Upper lobe of left lung (tissue), 6 donors: ENCODE data around the gene C19orf38. TPM values are rescaled to one million over a fixed set of nuclear protein-coding genes. Genes with fewer than 3 reads are reported as not detected.

Source experiments
- ATAC-seq, 2 donors: fragments of 200-7000 bp; cut with Tn5 transposase; one replicate each; pipeline ENCODE4 v1.9.1; 2022; ENCODE audit warnings: mild to moderate bottlenecking in 2 of 2, moderate library complexity in 2 of 2; ENCODE audit not compliant: low FRiP score in 2 of 2
- DNase-seq, 2 donors: peaks; one replicate each; pipeline ENCODE4 v3.0.0-alpha.2; 2019 to 2020
- H3K27ac ChIP-seq, 4 donors: fragments of 200-600 bp; sonication (generic); one replicate each; pipeline ENCODE4 v1.5.1; 2016 to 2019
- H3K27me3 ChIP-seq, 4 donors: fragments of 200-600 bp; sonication (generic); one replicate each; pipeline ENCODE4 v1.5.1; 2017 to 2019
- H3K36me3 ChIP-seq, 4 donors: fragments of 200-600 bp; sonication (generic); one replicate each; pipeline ENCODE4 v1.5.1; 2016 to 2019
- H3K4me1 ChIP-seq, 4 donors: fragments of 200-600 bp; sonication (generic); one replicate each; pipeline ENCODE4 v1.5.1; 2018 to 2019
- H3K4me3 ChIP-seq, 4 donors: fragments of 200-600 bp; sonication (generic); one replicate each; pipeline ENCODE4 v1.5.1; 2017 to 2019; ENCODE audit warnings: mild to moderate bottlenecking in 2 of 4, moderate library complexity in 1 of 4
- H3K9me3 ChIP-seq, 4 donors: fragments of 200-600 bp; sonication (generic); one replicate each; pipeline ENCODE4 v1.5.1; 2018 to 2019
- EP300 ChIP-seq, 4 donors: sonication (generic); formaldehyde crosslinking; IDR thresholded peaks; one replicate each; pipeline ENCODE4 v1.5.1; 2017; ENCODE audit warnings: antibody characterized with exemption in 4 of 4, control low read depth in 2 of 4
- POLR2A ChIP-seq, 4 donors: fragments of 450-650 bp; IDR thresholded peaks; one replicate each; pipeline ENCODE4 v1.5.1; 2016 to 2017; ENCODE audit warnings: antibody characterized with exemption in 4 of 4, mild to moderate bottlenecking in 2 of 4
- POLR2AphosphoS5 ChIP-seq, 2 donors: sonication (generic); formaldehyde crosslinking; IDR thresholded peaks; one replicate each; pipeline ENCODE4 v1.5.1; 2017; ENCODE audit warnings: antibody characterized with exemption in 2 of 2
- WGBS, 2 donors: methylation state at CpG; one replicate each; pipeline ENCODE4 v1.1.5; 2017 to 2018; 5-methylcytosine and 5-hydroxymethylcytosine counted together
- total RNA-seq, 6 donors: library from RNA; depleted of rRNA in 4 of 6; stranded (reverse); fragments of >200 nt in 4 of 6; gene quantifications; one replicate each; pipeline versions ENCODE4 v1.1.0 to v1.2.1, GENCODE V29; 2016 to 2021
- TF ChIP-seq, protein P1 (sequence below), 6 experiments: fragments of 450-650 bp in 4 of 6; fragments of 200-600 bp in 2 of 6; sonication (generic) in 2 of 6; IDR thresholded peaks; one replicate each; pipeline ENCODE4 v1.5.1; 2016 to 2019; ENCODE audit warnings: antibody characterized with exemption in 6 of 6
- donor health status: DM: no; HTN: no; CAD: no; lungs with moderate emphysema.
- donor health status: DM: no; HTN: yes; CAD: no; lungs with severe emphysema.

Gene C19orf38
- total RNA-seq, 6 donors from 2014 or later, result 2.8 to 26.2 (median 6.8) TPM

DNA sequence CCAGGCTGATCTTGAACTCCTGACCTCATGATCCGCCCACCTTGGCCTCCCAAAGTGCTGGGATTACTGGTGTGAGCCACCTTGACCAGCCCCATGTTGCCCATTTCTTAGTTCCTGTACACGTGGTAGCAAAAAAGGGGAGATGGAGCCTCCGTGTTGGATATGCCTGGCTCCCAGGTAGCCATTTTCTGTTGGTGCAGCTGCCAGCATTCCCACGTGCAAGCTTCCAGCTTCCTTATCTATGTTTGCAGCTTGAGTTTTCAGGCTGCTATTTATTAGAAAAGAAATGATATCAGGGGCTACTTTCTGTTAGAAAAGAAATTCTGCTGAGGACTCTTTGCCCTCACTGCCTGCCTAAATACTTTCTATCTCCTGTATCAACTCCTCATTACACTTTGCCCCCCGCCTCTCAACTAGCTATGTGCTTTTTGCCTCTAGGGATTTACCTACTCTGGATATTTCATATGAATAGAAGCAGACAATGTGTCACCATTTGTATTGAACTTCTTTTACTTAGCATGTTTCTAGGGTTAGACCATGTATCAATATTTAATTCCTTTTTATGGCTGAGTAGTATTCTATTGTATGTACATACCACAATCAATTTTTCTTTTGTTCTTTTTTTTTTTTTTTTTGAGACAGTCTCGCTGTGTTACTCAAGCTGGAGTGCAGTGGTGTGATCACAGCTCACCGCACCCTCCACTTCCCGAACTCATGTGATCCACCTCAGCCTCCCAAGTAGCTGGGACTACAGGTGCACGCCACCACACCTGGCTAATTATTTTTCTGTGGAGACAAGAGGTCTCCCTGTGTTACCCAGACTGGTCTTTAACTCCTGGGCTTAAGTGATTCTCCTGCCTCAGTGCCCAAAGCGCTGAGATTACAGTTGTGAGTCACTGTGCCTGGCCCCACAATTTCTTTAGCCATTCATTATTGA lies 8.8 kb upstream of the C19orf38 start:
- 76 to 83% methylated on average over 10 of the region's 10 CpGs for WGBS, 2 donors
- no peak for DNase-seq
- no peak overlapping the region for H3K27ac ChIP-seq
- no peaks in the 10 kb centered on the region for H3K27me3 ChIP-seq
- peaks cover 0 to 19% (median 7%) of the 10 kb centered on the region in 4 donors for H3K4me1 ChIP-seq
- peaks cover 0 to 4% (median 0%) of the 10 kb centered on the region in 4 donors for H3K36me3 ChIP-seq
- TF ChIP-seq EP300 (IDR thresholded peaks at IDR 0.05), result no peak
- TF ChIP-seq, protein P1, sequence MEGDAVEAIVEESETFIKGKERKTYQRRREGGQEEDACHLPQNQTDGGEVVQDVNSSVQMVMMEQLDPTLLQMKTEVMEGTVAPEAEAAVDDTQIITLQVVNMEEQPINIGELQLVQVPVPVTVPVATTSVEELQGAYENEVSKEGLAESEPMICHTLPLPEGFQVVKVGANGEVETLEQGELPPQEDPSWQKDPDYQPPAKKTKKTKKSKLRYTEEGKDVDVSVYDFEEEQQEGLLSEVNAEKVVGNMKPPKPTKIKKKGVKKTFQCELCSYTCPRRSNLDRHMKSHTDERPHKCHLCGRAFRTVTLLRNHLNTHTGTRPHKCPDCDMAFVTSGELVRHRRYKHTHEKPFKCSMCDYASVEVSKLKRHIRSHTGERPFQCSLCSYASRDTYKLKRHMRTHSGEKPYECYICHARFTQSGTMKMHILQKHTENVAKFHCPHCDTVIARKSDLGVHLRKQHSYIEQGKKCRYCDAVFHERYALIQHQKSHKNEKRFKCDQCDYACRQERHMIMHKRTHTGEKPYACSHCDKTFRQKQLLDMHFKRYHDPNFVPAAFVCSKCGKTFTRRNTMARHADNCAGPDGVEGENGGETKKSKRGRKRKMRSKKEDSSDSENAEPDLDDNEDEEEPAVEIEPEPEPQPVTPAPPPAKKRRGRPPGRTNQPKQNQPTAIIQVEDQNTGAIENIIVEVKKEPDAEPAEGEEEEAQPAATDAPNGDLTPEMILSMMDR (IDR thresholded peaks at IDR 0.05), result no peak
- no peak for TF ChIP-seq POLR2A (IDR thresholded peaks at IDR 0.05)
- no peak for TF ChIP-seq POLR2AphosphoS5 (IDR thresholded peaks at IDR 0.05)
- H3K4me3 ChIP-seq, result no peak overlapping the region
- ATAC-seq, result no peak
- no peaks in the 10 kb centered on the region for H3K9me3 ChIP-seq

DNA sequence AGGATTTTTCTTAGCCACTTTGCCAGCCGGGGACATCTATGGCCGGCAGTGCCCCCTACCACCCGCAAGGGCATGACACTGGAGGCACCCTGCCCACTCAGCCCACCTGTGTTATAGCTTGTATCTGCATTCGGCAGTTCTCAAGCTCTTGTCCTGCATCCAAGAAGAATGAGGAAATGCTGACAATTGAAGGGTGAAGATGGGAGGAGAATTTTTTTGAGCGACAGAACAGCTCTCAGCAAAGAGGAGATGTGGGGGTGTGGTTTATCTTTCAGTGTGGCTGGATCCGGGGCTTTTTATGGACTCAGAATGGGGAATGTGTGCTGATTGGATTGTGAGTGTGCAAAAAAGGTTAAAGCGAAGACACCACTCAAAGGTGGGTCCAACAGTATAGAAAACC lies 5.4 kb upstream of the C19orf38 start:
- no peaks in the 10 kb centered on the region for H3K4me1 ChIP-seq
- DNase-seq (no peak), ATAC-seq (no peak)
- no peak overlapping the region for H3K27ac ChIP-seq
- WGBS, 2 donors, result 83 to 88% methylated on average over 7 of the region's 7 CpGs
- H3K36me3 ChIP-seq, result no peaks in the 10 kb centered on the region
- peaks cover 0 to 2% (median 0%) of the 10 kb centered on the region in 4 donors for H3K9me3 ChIP-seq
- H3K27me3 ChIP-seq, result no peaks in the 10 kb centered on the region
- no peak overlapping the region for H3K4me3 ChIP-seq
- TF ChIP-seq, protein P1 (IDR thresholded peaks at IDR 0.05), result no peak
- no peak for TF ChIP-seq EP300 (IDR thresholded peaks at IDR 0.05)

DNA sequence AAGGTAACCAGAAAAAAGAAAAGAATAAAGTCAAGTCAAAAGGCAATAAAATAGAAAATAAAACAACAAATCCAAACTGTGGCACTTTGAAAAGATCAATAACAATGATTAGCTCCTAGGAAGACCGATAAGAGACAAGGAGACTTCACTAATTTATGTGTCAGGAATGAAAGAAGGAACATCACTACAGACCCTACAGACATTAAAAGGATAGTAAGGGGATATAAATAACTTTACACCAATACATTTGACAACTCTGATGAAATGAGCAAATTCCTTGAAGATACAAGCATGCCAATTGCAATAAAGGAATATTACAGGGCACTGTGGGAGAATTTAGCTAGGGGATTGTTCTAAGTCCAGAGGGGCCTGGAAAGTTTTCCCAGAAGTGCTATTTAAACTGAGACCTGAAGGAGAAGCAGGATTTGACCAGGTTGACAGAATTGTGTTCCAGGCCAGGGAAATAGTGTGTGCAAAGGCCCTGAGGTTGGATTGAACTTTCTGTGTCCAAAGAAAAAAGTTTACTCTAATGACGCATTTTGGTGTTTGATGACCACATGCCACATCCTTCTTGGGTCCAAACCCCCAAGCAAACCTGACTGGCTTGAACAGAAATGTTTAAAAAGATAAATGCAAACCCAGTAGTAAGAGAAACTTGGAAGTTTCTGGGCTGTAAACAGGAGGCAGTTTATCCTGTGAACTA lies 1.6 kb upstream of the C19orf38 start:
- H3K27me3 ChIP-seq, result no peaks in the 10 kb centered on the region
- TF ChIP-seq EP300 (IDR thresholded peaks at IDR 0.05) (no peak), POLR2A (IDR thresholded peaks at IDR 0.05) (no peak), POLR2AphosphoS5 (IDR thresholded peaks at IDR 0.05) (no peak)
- TF ChIP-seq, protein P1 (IDR thresholded peaks at IDR 0.05), result no peak
- no peak overlapping the region for H3K27ac ChIP-seq
- no peak overlapping the region for H3K4me3 ChIP-seq
- no peaks in the 10 kb centered on the region for H3K36me3 ChIP-seq
- DNase-seq (no peak), ATAC-seq (no peak)
- 83 to 85% methylated on average over 2 of the region's 2 CpGs for WGBS, 2 donors
- H3K9me3 ChIP-seq, result peaks cover 0 to 2% (median 0%) of the 10 kb centered on the region in 4 donors
- no peaks in the 10 kb centered on the region for H3K4me1 ChIP-seq

DNA sequence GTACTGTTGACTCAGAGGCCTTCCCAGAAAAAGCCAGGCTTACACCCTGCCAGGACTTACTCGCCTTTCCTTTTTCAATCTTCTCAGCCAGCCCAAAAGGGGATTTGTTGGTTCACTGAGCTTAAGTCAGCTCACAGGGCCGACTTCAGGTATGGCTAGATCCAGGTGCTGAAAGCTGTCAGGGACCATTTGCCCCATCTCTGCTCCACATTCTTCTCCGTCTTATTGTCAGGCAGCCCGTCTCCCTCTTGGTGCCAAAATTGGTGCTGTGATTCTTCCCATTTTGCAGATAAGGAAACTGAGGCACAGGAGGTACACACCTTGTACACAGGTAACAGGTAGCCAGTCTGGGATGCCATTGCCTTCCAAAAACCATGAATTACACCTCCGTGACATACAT lies 2.4 kb downstream of the C19orf38 start:
- TF ChIP-seq POLR2AphosphoS5 (IDR thresholded peaks at IDR 0.05) (no peak), EP300 (IDR thresholded peaks at IDR 0.05) (no peak), POLR2A (IDR thresholded peaks at IDR 0.05) (no peak)
- TF ChIP-seq, protein P1 (IDR thresholded peaks at IDR 0.05), result no peak
- DNase-seq (no peak), ATAC-seq (no peak)
- no peaks in the 10 kb centered on the region for H3K4me1 ChIP-seq
- no peaks in the 10 kb centered on the region for H3K36me3 ChIP-seq
- H3K27me3 ChIP-seq, result no peaks in the 10 kb centered on the region
- no peak overlapping the region for H3K27ac ChIP-seq
- 84 to 91% methylated on average over 5 of the region's 5 CpGs for WGBS, 2 donors
- peaks cover 0 to 2% (median 0%) of the 10 kb centered on the region in 4 donors for H3K9me3 ChIP-seq
- H3K4me3 ChIP-seq, result no peak overlapping the region
